OCI-LY1 (cell line): ENCODE results near the gene POLL.

Source experiments
- CTCF ChIP-seq: fragments of 200-600 bp; sonication (generic), shearing (Covaris generic); IDR thresholded peaks from 2 replicates; pipeline ENCODE4 v1.5.1; 2017; ENCODE audit warnings: mild to moderate bottlenecking, antibody characterized with exemption, low read length, moderate library complexity, mixed read lengths
- EZH2 ChIP-seq: fragments of 200-600 bp; sonication (generic), shearing (Covaris generic); IDR thresholded peaks from 2 replicates; pipeline ENCODE4 v1.8.0; 2017; ENCODE audit warnings: borderline replicate concordance, mixed run types, mild to moderate bottlenecking, antibody characterized with exemption, low read length, moderate library complexity, mixed read lengths

GRCh38 chr10:101562231-101562630 lies 25.8 kb downstream of the POLL start:
- TF ChIP-seq CTCF: no peak
- TF ChIP-seq EZH2: no peak
